ENCODE data around the gene LIN28B.
"Not testable (repeated sequence)": the region's sequence is repeated elsewhere in the genome, so short reads cannot be mapped to it uniquely, and the experiment has no call there.

The LIN28B gene

DNA sequence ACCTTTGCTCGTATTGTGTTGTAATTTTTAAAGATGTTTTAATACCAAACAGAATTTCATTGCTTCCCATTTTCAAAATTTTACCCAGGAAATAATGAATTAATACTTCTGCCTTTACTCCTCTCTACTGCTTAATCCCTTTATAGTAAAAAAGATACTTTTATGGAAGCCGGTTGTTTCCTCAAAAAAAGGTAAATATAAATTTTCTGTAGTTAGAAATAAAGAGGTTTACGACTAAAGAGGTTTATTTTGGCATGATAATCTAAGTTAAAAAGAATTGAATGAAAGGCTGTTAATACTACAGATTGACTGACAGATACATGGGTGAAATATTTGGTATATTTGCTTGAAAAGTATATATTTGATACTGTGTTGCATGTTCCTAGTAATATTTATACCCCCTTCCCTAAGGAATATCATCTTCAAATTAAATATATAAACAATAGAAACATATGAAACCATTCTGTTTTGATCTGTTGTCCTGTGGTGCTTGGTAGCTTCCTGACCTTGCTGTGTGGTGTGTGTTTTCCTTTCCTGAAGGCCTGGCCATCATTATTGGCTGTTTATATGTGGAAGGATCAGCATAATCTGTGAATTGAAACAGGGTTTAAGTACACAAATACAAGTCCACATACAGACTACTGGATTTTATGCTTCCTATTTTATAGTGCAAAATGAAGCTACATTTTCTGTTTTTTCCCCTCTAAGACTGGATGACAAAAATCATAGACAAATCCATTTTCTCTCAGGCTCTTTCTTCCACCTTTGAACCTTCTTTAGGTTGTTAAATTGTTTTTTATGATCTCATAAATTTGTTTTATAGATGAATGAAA, 2.3 kb downstream of the LIN28B start:
- H3K4me3 ChIP-seq (ENCODE audit: low read length), result no peak overlapping the region
- H3K9ac ChIP-seq (ENCODE audit: low read length), result no peak overlapping the region
- no peaks in the 10 kb centered on the region for H3K4me1 ChIP-seq (ENCODE audit: control insufficient read depth, insufficient read depth, low read length)
- H3K9me3 ChIP-seq (ENCODE audit: control insufficient read depth, low read length), result no peaks in the 10 kb centered on the region
- no peaks in the 10 kb centered on the region for H3K36me3 ChIP-seq (ENCODE audit: control insufficient read depth, insufficient read depth, low read length)
- peaks cover 39% of the 10 kb centered on the region for H3K27me3 ChIP-seq (ENCODE audit: control insufficient read depth, insufficient read depth, low read length)

DNA sequence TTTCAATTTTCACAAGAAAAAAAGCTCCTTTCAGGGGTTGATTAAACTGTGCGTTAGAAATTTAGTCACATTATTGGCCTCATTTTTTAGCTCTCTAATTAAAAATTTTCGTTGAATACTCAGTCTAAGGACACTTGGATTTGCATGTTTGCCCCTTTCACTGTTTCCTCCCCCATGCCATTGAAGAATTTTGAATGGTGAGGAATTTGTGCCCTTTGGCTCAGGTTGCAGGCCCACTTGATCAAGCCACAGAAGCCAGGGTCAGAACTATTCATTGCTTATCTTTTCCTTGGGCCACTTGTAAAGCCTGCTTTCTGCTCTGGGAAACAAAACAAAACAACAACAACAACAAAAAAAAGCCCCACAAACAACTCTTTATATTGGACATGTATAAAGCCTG, 12.2 kb downstream of the LIN28B start:
- no peaks in the 10 kb centered on the region for H3K27me3 ChIP-seq (ENCODE audit: control insufficient read depth, insufficient read depth, low read length)
- H3K9me3 ChIP-seq (ENCODE audit: control insufficient read depth, low read length), result no peaks in the 10 kb centered on the region
- no peak overlapping the region for H3K4me3 ChIP-seq (ENCODE audit: low read length)
- no peaks in the 10 kb centered on the region for H3K36me3 ChIP-seq (ENCODE audit: control insufficient read depth, insufficient read depth, low read length)
- no peak overlapping the region for H3K9ac ChIP-seq (ENCODE audit: low read length)
- no peaks in the 10 kb centered on the region for H3K4me1 ChIP-seq (ENCODE audit: control insufficient read depth, insufficient read depth, low read length)

- H3K9ac ChIP-seq (ENCODE audit: low read length), result no peak overlapping the region
These were observed 13.1 kb downstream of the LIN28B start for GRCh38 chr6:104969785-104970581.

GRCh38 chr6:104973404-104973803, 16.5 kb downstream of the LIN28B start:
- no peak overlapping the region for H3K4me3 ChIP-seq (ENCODE audit: low read length)
- no peaks in the 10 kb centered on the region for H3K9me3 ChIP-seq (ENCODE audit: control insufficient read depth, low read length)
- H3K4me1 ChIP-seq (ENCODE audit: control insufficient read depth, insufficient read depth, low read length), result no peaks in the 10 kb centered on the region
- H3K27me3 ChIP-seq (ENCODE audit: control insufficient read depth, insufficient read depth, low read length), result no peaks in the 10 kb centered on the region
- H3K9ac ChIP-seq (ENCODE audit: low read length), result no peak overlapping the region
- no peaks in the 10 kb centered on the region for H3K36me3 ChIP-seq (ENCODE audit: control insufficient read depth, insufficient read depth, low read length)

More at GRCh38 chr6:104969785-104970581, 13.1 kb downstream of the LIN28B start:
- no peaks in the 10 kb centered on the region for H3K9me3 ChIP-seq (ENCODE audit: control insufficient read depth, low read length)
- no peak overlapping the region for H3K4me3 ChIP-seq (ENCODE audit: low read length)
- H3K4me1 ChIP-seq (ENCODE audit: control insufficient read depth, insufficient read depth, low read length), result no peaks in the 10 kb centered on the region
- H3K27me3 ChIP-seq (ENCODE audit: control insufficient read depth, insufficient read depth, low read length), result no peaks in the 10 kb centered on the region
- no peaks in the 10 kb centered on the region for H3K36me3 ChIP-seq (ENCODE audit: control insufficient read depth, insufficient read depth, low read length)

- Histone ChIP-seq H3K27me3 (ENCODE audit: control insufficient read depth, insufficient read depth, low read length) (no peaks in the 10 kb centered on the region), H3K4me1 (ENCODE audit: control insufficient read depth, insufficient read depth, low read length) (no peaks in the 10 kb centered on the region), H3K4me3 (ENCODE audit: low read length) (no peak overlapping the region), H3K9me3 (ENCODE audit: control insufficient read depth, low read length) (no peaks in the 10 kb centered on the region), H3K36me3 (ENCODE audit: control insufficient read depth, insufficient read depth, low read length) (no peaks in the 10 kb centered on the region), H3K9ac (ENCODE audit: low read length) (no peak overlapping the region)
These were observed 26.4 kb downstream of the LIN28B start for GRCh38 chr6:104983296-104983695.

- Histone ChIP-seq H3K4me3 (ENCODE audit: low read length) (no peak overlapping the region), H3K36me3 (ENCODE audit: control insufficient read depth, insufficient read depth, low read length) (no peaks in the 10 kb centered on the region), H3K9ac (ENCODE audit: low read length) (no peak overlapping the region), H3K9me3 (ENCODE audit: control insufficient read depth, low read length) (no peaks in the 10 kb centered on the region), H3K4me1 (ENCODE audit: control insufficient read depth, insufficient read depth, low read length) (no peaks in the 10 kb centered on the region), H3K27me3 (ENCODE audit: control insufficient read depth, insufficient read depth, low read length) (no peaks in the 10 kb centered on the region)
These were observed 26.9 kb downstream of the LIN28B start for GRCh38 chr6:104983776-104984175.

GRCh38 chr6:104984831-104985230, 27.9 kb downstream of the LIN28B start:
- Histone ChIP-seq H3K9ac (ENCODE audit: low read length) (no peak overlapping the region), H3K4me1 (ENCODE audit: control insufficient read depth, insufficient read depth, low read length) (no peaks in the 10 kb centered on the region), H3K9me3 (ENCODE audit: control insufficient read depth, low read length) (no peaks in the 10 kb centered on the region), H3K27me3 (ENCODE audit: control insufficient read depth, insufficient read depth, low read length) (no peaks in the 10 kb centered on the region), H3K4me3 (ENCODE audit: low read length) (no peak overlapping the region), H3K36me3 (ENCODE audit: control insufficient read depth, insufficient read depth, low read length) (no peaks in the 10 kb centered on the region)

DNA sequence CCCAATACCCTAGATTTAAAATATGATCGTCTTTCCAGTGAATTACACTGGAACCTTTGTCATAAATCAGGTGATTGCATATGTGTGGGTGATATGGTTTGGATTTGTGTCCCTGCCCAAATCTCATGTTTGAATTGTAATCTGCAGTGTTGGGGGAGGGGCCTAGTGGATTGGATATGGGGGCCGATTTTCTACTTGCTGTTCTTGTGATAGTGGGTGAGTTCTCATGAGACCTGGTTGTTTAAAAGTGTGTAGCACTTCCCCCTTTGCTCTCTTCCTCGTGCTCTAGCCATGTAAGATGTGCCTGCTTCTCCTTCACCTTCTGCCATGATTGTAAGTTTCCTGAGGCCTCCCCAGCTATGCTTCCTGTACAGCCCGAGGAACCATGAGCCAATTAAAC, 29.0 kb downstream of the LIN28B start:
- not testable (repeated sequence) for H3K9me3 ChIP-seq (ENCODE audit: control insufficient read depth, low read length); H3K4me3 ChIP-seq (ENCODE audit: low read length); H3K9ac ChIP-seq (ENCODE audit: low read length); H3K4me1 ChIP-seq (ENCODE audit: control insufficient read depth, insufficient read depth, low read length); H3K27me3 ChIP-seq (ENCODE audit: control insufficient read depth, insufficient read depth, low read length); H3K36me3 ChIP-seq (ENCODE audit: control insufficient read depth, insufficient read depth, low read length)

DNA sequence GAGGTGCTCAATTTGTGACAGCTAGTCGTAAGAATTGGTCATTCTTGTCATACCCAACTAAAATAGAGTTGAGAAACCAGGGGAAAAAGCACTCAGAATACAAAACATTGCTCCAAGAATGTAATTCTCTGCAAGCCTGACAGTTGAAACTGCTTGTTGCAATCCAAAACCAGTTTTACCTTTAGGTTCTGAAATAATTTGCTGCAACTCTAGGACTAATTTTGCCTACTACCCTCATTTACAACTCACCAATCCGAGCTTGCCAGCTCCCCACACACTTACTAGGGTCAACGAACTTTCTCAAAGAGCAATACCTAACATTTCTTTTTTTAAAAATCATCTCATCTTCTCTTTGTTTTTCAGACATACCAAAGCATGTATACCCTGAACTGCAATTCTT, 29.7 kb downstream of the LIN28B start:
- no peak overlapping the region for H3K9ac ChIP-seq (ENCODE audit: low read length)
- no peaks in the 10 kb centered on the region for H3K9me3 ChIP-seq (ENCODE audit: control insufficient read depth, low read length)
- H3K36me3 ChIP-seq (ENCODE audit: control insufficient read depth, insufficient read depth, low read length), result no peaks in the 10 kb centered on the region
- H3K4me3 ChIP-seq (ENCODE audit: low read length), result no peak overlapping the region
- H3K4me1 ChIP-seq (ENCODE audit: control insufficient read depth, insufficient read depth, low read length), result no peaks in the 10 kb centered on the region
- no peaks in the 10 kb centered on the region for H3K27me3 ChIP-seq (ENCODE audit: control insufficient read depth, insufficient read depth, low read length)

GRCh38 chr6:104987218-104987617, 30.3 kb downstream of the LIN28B start:
- Histone ChIP-seq H3K9ac (ENCODE audit: low read length) (no peak overlapping the region), H3K36me3 (ENCODE audit: control insufficient read depth, insufficient read depth, low read length) (no peaks in the 10 kb centered on the region), H3K27me3 (ENCODE audit: control insufficient read depth, insufficient read depth, low read length) (no peaks in the 10 kb centered on the region), H3K4me1 (ENCODE audit: control insufficient read depth, insufficient read depth, low read length) (no peaks in the 10 kb centered on the region), H3K4me3 (ENCODE audit: low read length) (no peak overlapping the region), H3K9me3 (ENCODE audit: control insufficient read depth, low read length) (no peaks in the 10 kb centered on the region)

DNA sequence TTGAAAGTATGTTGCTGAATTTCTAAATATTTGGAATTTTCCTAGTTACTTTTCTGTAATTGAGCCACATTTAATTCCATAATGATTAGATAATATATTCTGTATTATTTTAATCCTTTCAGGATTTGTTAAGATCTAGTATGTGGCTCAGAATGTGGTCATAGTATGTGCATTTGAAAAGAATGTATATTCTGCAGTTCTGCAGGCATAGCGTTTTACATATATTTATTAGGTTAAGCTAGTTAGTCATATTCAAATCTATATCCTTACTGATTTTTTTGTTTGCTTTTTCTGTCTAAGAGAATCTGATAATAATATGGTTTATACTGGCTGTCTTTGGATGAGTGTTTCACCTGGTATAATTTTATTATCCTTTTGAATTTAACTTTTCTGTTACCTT, 33.2 kb downstream of the LIN28B start:
- H3K4me3 ChIP-seq (ENCODE audit: low read length), result no peak overlapping the region
- H3K36me3 ChIP-seq (ENCODE audit: control insufficient read depth, insufficient read depth, low read length), result no peaks in the 10 kb centered on the region
- H3K4me1 ChIP-seq (ENCODE audit: control insufficient read depth, insufficient read depth, low read length), result no peaks in the 10 kb centered on the region
- H3K9me3 ChIP-seq (ENCODE audit: control insufficient read depth, low read length), result no peaks in the 10 kb centered on the region
- H3K27me3 ChIP-seq (ENCODE audit: control insufficient read depth, insufficient read depth, low read length), result no peaks in the 10 kb centered on the region
- no peak overlapping the region for H3K9ac ChIP-seq (ENCODE audit: low read length)

GRCh38 chr6:104991062-104991461, 34.2 kb downstream of the LIN28B start:
- not testable (repeated sequence) for H3K4me3 ChIP-seq (ENCODE audit: low read length); H3K27me3 ChIP-seq (ENCODE audit: control insufficient read depth, insufficient read depth, low read length)

More at GRCh38 chr6:104991062-104991461, 34.2 kb downstream of the LIN28B start:
- not testable (repeated sequence) for H3K9me3 ChIP-seq (ENCODE audit: control insufficient read depth, low read length); H3K9ac ChIP-seq (ENCODE audit: low read length); H3K4me1 ChIP-seq (ENCODE audit: control insufficient read depth, insufficient read depth, low read length); H3K36me3 ChIP-seq (ENCODE audit: control insufficient read depth, insufficient read depth, low read length)

Data from mucosa of stomach (tissue), 1 donor.